H1 (cell line): Measurements from ENCODE around the gene EXD3. TPM values are rescaled to one million over a fixed set of nuclear protein-coding genes. Genes with fewer than 3 reads are reported as not detected.
A peak's percentile ranks its signal among the peaks of the same experiment; 100 is the strongest.

ENCODE experiments used
- CTCF ChIA-PET: fragments of 300-600 bp; sonication (Branson Sonifier 250); formaldehyde crosslinking; loops from one replicate; lab custom pipeline; 2021; ENCODE audit not compliant: partially characterized antibody; lab: Charles Lee
- POLR2A ChIA-PET: fragments of 300-600 bp; sonication (Branson Sonifier 250); formaldehyde crosslinking; loops from one replicate; lab custom pipeline; 2021; ENCODE audit warnings: inconsistent platforms; ENCODE audit not compliant: partially characterized antibody; lab: Charles Lee
- DNase-seq, 2 experiments: peaks; one replicate each; pipeline versions ENCODE4 v3.0.0 to v3.0.0-alpha.2; 2010 to 2022; ENCODE audit warnings: low spot score in 2 of 2, low read depth in 1 of 2, mixed read lengths in 1 of 2
- FAIRE-seq: peaks from 2 replicates; lab custom pipeline; 2011; peaks lifted over from hg19 to GRCh38; lab: Jason Lieb, UNC
- H2AFZ ChIP-seq: 2 replicates; pipeline ENCODE4 v1.8.1; 2012; ENCODE audit warnings: low read length, inconsistent platforms
- H2AK5ac ChIP-seq: 2 replicates; pipeline ENCODE4 v1.6.1; 2013; ENCODE audit warnings: low read depth, low read length
- H2BK120ac ChIP-seq: replicated peaks from 2 replicates; pipeline ENCODE3; 2013; ENCODE audit warnings: low read depth, low read length, inconsistent platforms
- H2BK12ac ChIP-seq: 2 replicates; pipeline ENCODE4 v1.6.1; 2013; ENCODE audit warnings: low read depth, low read length
- H2BK15ac ChIP-seq: 2 replicates; pipeline ENCODE4 v1.6.1; 2013; ENCODE audit warnings: low read length
- H2BK20ac ChIP-seq: 2 replicates; pipeline ENCODE4 v1.6.1; 2013; ENCODE audit warnings: low read length
- H2BK5ac ChIP-seq: 2 replicates; pipeline ENCODE4 v1.6.1; 2013; ENCODE audit warnings: low read depth, low read length
- H3K14ac ChIP-seq: 2 replicates; pipeline ENCODE4 v1.6.1; 2013; ENCODE audit warnings: inconsistent platforms; ENCODE audit not compliant: insufficient read length
- H3K18ac ChIP-seq: 2 replicates; pipeline ENCODE4 v1.6.1; 2013; ENCODE audit warnings: low read length; ENCODE audit errors: extremely low read depth
- H3K23ac ChIP-seq: 2 replicates; pipeline ENCODE4 v1.6.1; 2013; ENCODE audit warnings: inconsistent platforms; ENCODE audit not compliant: insufficient read length
- H3K23me2 ChIP-seq: 2 replicates; pipeline ENCODE4 v1.6.1; 2013; ENCODE audit warnings: low read depth, low read length
- H3K27ac ChIP-seq: 2 replicates; pipeline ENCODE4 v1.6.1; 2011; ENCODE audit warnings: low read depth, low read length, inconsistent platforms
- H3K27me3 ChIP-seq, 4 experiments: replicated peaks in 1 of 4; 1 replicate in 1 of 4; 2 replicates in 3 of 4; pipeline versions ENCODE4 v1.6.1 to v1.8.1; 2011 to 2013; ENCODE audit warnings: low read length in 3 of 4, mild to moderate bottlenecking in 3 of 4, inconsistent platforms in 2 of 4, mixed read lengths in 2 of 4, moderate library complexity in 1 of 4; ENCODE audit not compliant: control insufficient read depth in 3 of 4, insufficient read depth in 3 of 4; ENCODE audit errors: extremely low read depth in 1 of 4
- H3K36me3 ChIP-seq, 4 experiments: 2 replicates each; pipeline versions ENCODE4 v1.6.1 to v1.8.1; 2011 to 2013; ENCODE audit warnings: mild to moderate bottlenecking in 4 of 4, low read length in 3 of 4, moderate library complexity in 2 of 4, control low read depth in 1 of 4, inconsistent platforms in 1 of 4; ENCODE audit not compliant: insufficient read depth in 4 of 4, control insufficient read depth in 2 of 4
- H3K4ac ChIP-seq: replicated peaks from 2 replicates; pipeline ENCODE3; 2013; ENCODE audit warnings: low read length, low read depth, mixed read lengths, inconsistent platforms; ENCODE audit not compliant: insufficient read length
- H3K4me1 ChIP-seq, 4 experiments: replicated peaks in 1 of 4; 1 replicate in 1 of 4; 2 replicates in 3 of 4; pipeline versions ENCODE4 v1.6.1 to v1.8.1; 2011 to 2013; ENCODE audit warnings: low read length in 3 of 4, inconsistent platforms in 2 of 4, mixed read lengths in 1 of 4; ENCODE audit not compliant: insufficient read depth in 4 of 4, control insufficient read depth in 3 of 4
- H3K4me2 ChIP-seq, 2 experiments: 2 replicates each; pipeline versions ENCODE4 v1.6.1 to v1.8.1; 2011 to 2013; ENCODE audit warnings: low read depth in 2 of 2, low read length in 2 of 2, control low read depth in 1 of 2, inconsistent platforms in 1 of 2, mild to moderate bottlenecking in 1 of 2; ENCODE audit not compliant: insufficient read depth in 1 of 2
- H3K4me3 ChIP-seq, 4 experiments: fragments of 200-600, 300-600 bp in 1 of 4; sonication (generic), shearing (Covaris generic), sonication (Bioruptor Twin) in 1 of 4; 2 replicates each; pipeline versions ENCODE4 v1.5.1 to v1.8.1; 2011 to 2016; ENCODE audit warnings: low read length in 4 of 4, low read depth in 3 of 4, control low read depth in 2 of 4, inconsistent platforms in 2 of 4, mild to moderate bottlenecking in 2 of 4, mixed read lengths in 1 of 4, moderate library complexity in 1 of 4; ENCODE audit not compliant: insufficient read depth in 2 of 4; ENCODE audit errors: extremely low read depth in 1 of 4
- H3K56ac ChIP-seq: replicated peaks from 2 replicates; pipeline ENCODE3; 2013; ENCODE audit warnings: low read depth, mild to moderate bottlenecking, mixed read lengths, low read length, inconsistent platforms; ENCODE audit not compliant: insufficient read length
- H3K79me1 ChIP-seq: 2 replicates; pipeline ENCODE4 v1.6.1; 2013; ENCODE audit warnings: low read depth, low read length, control low read depth
- H3K79me2 ChIP-seq, 2 experiments: 2 replicates each; pipeline versions ENCODE4 v1.6.1 to v1.8.1; 2012 to 2013; ENCODE audit warnings: low read length in 2 of 2, mild to moderate bottlenecking in 2 of 2, inconsistent platforms in 1 of 2; ENCODE audit not compliant: insufficient read depth in 2 of 2, control insufficient read depth in 1 of 2
- H3K9ac ChIP-seq, 4 experiments: replicated peaks in 1 of 4; 1 replicate in 1 of 4; 2 replicates in 3 of 4; pipeline versions ENCODE4 v1.6.1 to v1.8.1; 2011 to 2013; ENCODE audit warnings: low read depth in 3 of 4, low read length in 3 of 4, control low read depth in 2 of 4, mild to moderate bottlenecking in 2 of 4, moderate library complexity in 2 of 4, inconsistent platforms in 1 of 4; ENCODE audit errors: extremely low read depth in 1 of 4
- H3K9me3 ChIP-seq, 2 experiments: 2 replicates each; pipeline versions ENCODE4 v1.6.1 to v1.8.1; 2012 to 2013; ENCODE audit warnings: mild to moderate bottlenecking in 2 of 2, moderate library complexity in 2 of 2, control low read depth in 1 of 2, inconsistent platforms in 1 of 2, low read depth in 1 of 2, low read length in 1 of 2, mixed read lengths in 1 of 2; ENCODE audit not compliant: insufficient read depth in 2 of 2
- H4K20me1 ChIP-seq, 2 experiments: replicated peaks in 1 of 2; 2 replicates each; pipeline versions ENCODE3 to v1.8.1; 2011 to 2013; ENCODE audit warnings: inconsistent platforms in 2 of 2, low read length in 2 of 2, mild to moderate bottlenecking in 1 of 2; ENCODE audit not compliant: insufficient read depth in 2 of 2, control insufficient read depth in 1 of 2
- H4K5ac ChIP-seq: 2 replicates; pipeline ENCODE4 v1.6.1; 2013; ENCODE audit warnings: low read length, low read depth, mixed read lengths, inconsistent platforms; ENCODE audit not compliant: insufficient read length
- H4K8ac ChIP-seq: 2 replicates; pipeline ENCODE4 v1.8.0; 2013; ENCODE audit warnings: mild to moderate bottlenecking, moderate library complexity, low read length, inconsistent platforms; ENCODE audit not compliant: insufficient read depth; ENCODE audit errors: extremely low read depth
- H4K91ac ChIP-seq: replicated peaks from 2 replicates; pipeline ENCODE3; 2013; ENCODE audit warnings: low read length, mixed read lengths, inconsistent platforms; ENCODE audit not compliant: insufficient read length
- ASH2L ChIP-seq: fragments of 200-600, 300-600 bp; sonication (generic); IDR thresholded peaks from one replicate; pipeline ENCODE4 v1.7.1; 2017; ENCODE audit warnings: low read length
- EP300 ChIP-seq, 2 experiments: IDR thresholded peaks; 1 replicate in 1 of 2; 2 replicates in 1 of 2; pipeline ENCODE4 v1.6.1; 2011 to 2012; ENCODE audit warnings: low read depth in 2 of 2, low read length in 2 of 2, mild to moderate bottlenecking in 2 of 2, borderline replicate concordance in 1 of 2, inconsistent platforms in 1 of 2, moderate library complexity in 1 of 2
- JUND ChIP-seq: IDR thresholded peaks from 2 replicates; pipeline ENCODE4 v1.6.1; 2011; ENCODE audit warnings: mild to moderate bottlenecking, improper control_type of control experiment, low read length
- MAFK ChIP-seq: IDR thresholded peaks from 2 replicates; pipeline ENCODE4 v1.6.1; 2012; ENCODE audit warnings: low read depth, mild to moderate bottlenecking, improper control_type of control experiment, low read length
- NANOG ChIP-seq: IDR thresholded peaks from 2 replicates; pipeline ENCODE4 v1.6.1; 2011; ENCODE audit warnings: low read length, low read depth, mild to moderate bottlenecking, inconsistent platforms; ENCODE audit not compliant: insufficient read depth, poor library complexity, severe bottlenecking
- SP1 ChIP-seq: IDR thresholded peaks from 2 replicates; pipeline ENCODE4 v1.6.1; 2011; ENCODE audit warnings: low read depth, low read length
- SUZ12 ChIP-seq: fragments of 200-600 bp; sonication (generic); IDR thresholded peaks from 2 replicates; pipeline ENCODE4 v1.6.1; 2012; ENCODE audit warnings: mild to moderate bottlenecking, inconsistent platforms, low read length, moderate library complexity, mixed read lengths
- YY1 ChIP-seq: IDR thresholded peaks from 2 replicates; pipeline ENCODE4 v1.6.1; 2011; ENCODE audit warnings: low read depth, mild to moderate bottlenecking, low read length
- ZNF274 ChIP-seq: IDR thresholded peaks from 2 replicates; pipeline ENCODE4 v1.7.0; 2012; ENCODE audit warnings: low read length, borderline replicate concordance; ENCODE audit errors: extremely low read depth
- WGBS, 2 experiments: shearing (Covaris generic) in 1 of 2; methylation state at CpG; one replicate each; pipeline versions ENCODE4 v1.1.6 to v1.1.7; 2013 to 2015; ENCODE audit warnings: low lambda C conversion rate in 2 of 2, mixed read lengths in 2 of 2, inconsistent platforms in 1 of 2, low coverage in 1 of 2, missing lambda C conversion rate in 1 of 2; ENCODE audit not compliant: insufficient replicate concordance in 2 of 2, insufficient coverage in 1 of 2, insufficient read length in 1 of 2; ENCODE audit errors: extremely low coverage in 1 of 2, missing lambda C conversion rate in 1 of 2; 5-methylcytosine and 5-hydroxymethylcytosine counted together
- polyA plus RNA-seq, 7 experiments: library from polyadenylated mRNA; depleted of rRNA in 3 of 7; stranded (reverse) in 5 of 7; unstranded in 2 of 7; fragments of >200 nt in 5 of 7; fragments of 200-250 nt in 2 of 7; gene quantifications; 1 replicate in 5 of 7; 2 replicates in 1 of 7; 4 replicates in 1 of 7; pipeline versions ENCODE4 v1.2.1 to v1.2.3, GENCODE V29; 2011 to 2013; ENCODE audit warnings: missing spikeins in 2 of 7, mixed read lengths in 2 of 7
- total RNA-seq: library from RNA; stranded (reverse); fragmentation: NEBNext Ultra II Directional; extraction: Animal tissue kit (Norgen Biotek cat#: 25700); gene quantifications from 2 replicates; pipeline ENCODE4 v1.2.1, GENCODE V29; 2021

EXD3 gene
- total and polyA plus RNA-seq, 2 of the 8 experiments (the other 6 are each of a cell fraction or from before 2014, with no cell fraction given), result 7.2 to 9.4 TPM

GRCh38 chr9:137461316-137461662 is 38.3 kb upstream of the EXD3 start:
- Histone ChIP-seq H3K23ac (no peak overlapping the region), H2BK120ac (no peak overlapping the region), H3K4me2 (peak overlapping the region; percentile 22 to 44; a peak in 1 of 4 replicates), H2BK20ac (no peak overlapping the region), H3K4me1 (peaks cover 0 to 18% (median 8%) of the 10 kb centered on the region in 4 experiments; a peak in 6 of 7 replicates), H3K27ac (no peak overlapping the region), H3K9me3 (no peaks in the 10 kb centered on the region; a peak in 1 of 4 replicates), H4K8ac (no peak overlapping the region), H2AFZ (no peak overlapping the region), H4K5ac (no peak overlapping the region), H2BK12ac (peak overlapping the region; percentile 80; the same call in 1 of the 2 replicates), H3K36me3 (peaks cover 0 to 4% (median 3%) of the 10 kb centered on the region in 4 experiments; a peak in 5 of 8 replicates), H3K79me2 (no peaks in the 10 kb centered on the region; a peak in 1 of 4 replicates), H3K23me2 (peaks cover 8% of the 10 kb centered on the region; the same call in 1 of the 2 replicates), H3K9ac (no peak overlapping the region)
- no peak for FAIRE-seq
- POLR2A ChIA-PET, result no interaction called here
- 91% methylated on average over 5 of the region's 21 CpGs; no CpG with 5 or more reads in 1 of the 2 experiments for WGBS, 2 experiments
- DNase-seq, result no peak
- CTCF ChIA-PET, result interaction anchor here (1.0 kb wide), 1 partner anchor 18 kb away, joined by 3 read pairs; no protein-coding TSS in a partner anchor
- no peak for TF ChIP-seq ASH2L
- TF ChIP-seq ZNF274, result no peak
- no peak for TF ChIP-seq NANOG
- no peak for TF ChIP-seq YY1
- TF ChIP-seq JUND, result no peak
- TF ChIP-seq MAFK, result no peak
- TF ChIP-seq SP1, result no peak
- no peak for TF ChIP-seq SUZ12
- no peak for TF ChIP-seq EP300 (IDR thresholded peaks at IDR 0.05; ENCODE audit: borderline replicate concordance in 1 of 2, low read depth in 2 of 2, low read length in 2 of 2)
- TF ChIP-seq, all 59 proteins: peak for 0
- H4K20me1 ChIP-seq, result peaks cover 0 to 12% of the 10 kb centered on the region in 2 experiments
- H3K27me3 ChIP-seq, result peaks cover 0 to 19% (median 13%) of the 10 kb centered on the region in 4 experiments; a peak in 5 of 7 replicates
- H2BK5ac ChIP-seq, result no peak overlapping the region
- no peak overlapping the region for H4K91ac ChIP-seq
- peak overlapping the region; percentile 75; the same call in 1 of the 2 replicates for H2AK5ac ChIP-seq
- H3K14ac ChIP-seq, result no peak overlapping the region
- H3K4me3 ChIP-seq, result no peak overlapping the region
- no peak overlapping the region for H3K4ac ChIP-seq
- no peak overlapping the region for H3K18ac ChIP-seq
- H3K56ac ChIP-seq, result no peak overlapping the region
- peaks cover 3% of the 10 kb centered on the region; the same call in 1 of the 2 replicates for H3K79me1 ChIP-seq
- H2BK15ac ChIP-seq, result no peak overlapping the region
